Natural killer cell (primary cell): ENCODE measurements around the gene ASIC3. TPM values are rescaled to one million over a fixed set of nuclear protein-coding genes. Genes with fewer than 3 reads are reported as not detected.

ENCODE experiments used
- ATAC-seq, 3 donors: fragments of 150-1000 bp in 2 of 3; fragments of 200-7000 bp in 1 of 3; cut with Tn5 transposase; 1 replicate in 1 of 3; 2 replicates in 2 of 3; pipeline ENCODE4 v1.10.0; 2021; ENCODE audit warnings: mild to moderate bottlenecking in 2 of 3, moderate library complexity in 2 of 3
- DNase-seq, 2 donors: peaks; one replicate each; pipeline versions ENCODE4 v3.0.0 to v3.0.0-alpha.2; 2013 to 2021; ENCODE audit warnings: mixed read lengths in 1 of 2
- H3K27ac ChIP-seq: one replicate; pipeline ENCODE4 v1.5.1; 2013; ENCODE audit warnings: mild to moderate bottlenecking, low read length
- H3K27me3 ChIP-seq: one replicate; pipeline ENCODE4 v1.6.1; 2013; ENCODE audit warnings: low read length; ENCODE audit not compliant: control insufficient read depth, insufficient read depth
- H3K36me3 ChIP-seq: one replicate; pipeline ENCODE4 v1.6.1; 2013; ENCODE audit warnings: low read length; ENCODE audit not compliant: control insufficient read depth, insufficient read depth
- H3K4me1 ChIP-seq: one replicate; pipeline ENCODE4 v1.6.1; 2013; ENCODE audit warnings: low read length; ENCODE audit not compliant: control insufficient read depth, insufficient read depth
- H3K4me3 ChIP-seq: one replicate; pipeline ENCODE4 v1.5.1; 2013; ENCODE audit warnings: low read length
- H3K9me3 ChIP-seq: one replicate; pipeline ENCODE4 v1.6.1; 2013; ENCODE audit warnings: low read length; ENCODE audit not compliant: control insufficient read depth, insufficient read depth
- H3K27ac Mint-ChIP-seq, 2 donors: one replicate each; pipeline ENCODE4 v1.8.0; 2022; ENCODE audit warnings: mild to moderate bottlenecking in 2 of 2, mixed read lengths in 2 of 2, moderate library complexity in 1 of 2
- H3K27me3 Mint-ChIP-seq, 2 donors: one replicate each; pipeline ENCODE4 v1.8.0; 2022; ENCODE audit warnings: low read depth in 2 of 2, mixed read lengths in 2 of 2
- H3K36me3 Mint-ChIP-seq: one replicate; pipeline ENCODE4 v1.8.0; 2022; ENCODE audit warnings: mixed read lengths
- H3K4me1 Mint-ChIP-seq, 2 donors: one replicate each; pipeline ENCODE4 v1.8.0; 2022; ENCODE audit warnings: mixed read lengths in 2 of 2
- H3K4me3 Mint-ChIP-seq: one replicate; pipeline ENCODE4 v1.8.0; 2022; ENCODE audit warnings: mild to moderate bottlenecking, moderate library complexity, mixed read lengths
- H3K9me3 Mint-ChIP-seq, 2 donors: one replicate each; pipeline ENCODE4 v1.8.0; 2022; ENCODE audit warnings: mixed read lengths in 2 of 2
- WGBS: methylation state at CpG from one replicate; pipeline ENCODE4 v1.1.7; 2013; ENCODE audit warnings: missing lambda C conversion rate; ENCODE audit not compliant: insufficient coverage; 5-methylcytosine and 5-hydroxymethylcytosine counted together
- intact Hi-C: fragments of 100-400 bp; cut with micrococcal nuclease; formaldehyde crosslinking; loops from one replicate; pipeline ENCODE4 v1.14.2; 2022
- total RNA-seq, 4 donors: library from RNA; stranded (reverse); fragments of 120-200 nt in 1 of 4; gene quantifications; one replicate each; pipeline versions ENCODE4 v1.2.3 to v1.2.4, GENCODE V29; 2013 to 2022
- TF ChIP-seq, protein P1 (sequence below): fragments of 200-600 bp; IDR thresholded peaks from one replicate; pipeline ENCODE4 v1.8.0; 2022; ENCODE audit warnings: antibody characterized with exemption

Gene ASIC3
- total RNA-seq, 3 donors from 2014 or later (not counting 1 experiment from before 2014, with no cell fraction given): 5.7 to 7.9 (median 5.9) TPM

GRCh38 chr7:151080522-151081169, 32.3 kb downstream of the ASIC3 start, which contains the start of gene FASTK:
TSS of gene FASTK (minus strand) at chr7:151080809. CDS start at chr7:151080766, 43 bp downstream.
- Mint-ChIP-seq H3K4me1 (peaks cover 30 to 51% of the 10 kb centered on the region in 2 donors), H3K36me3 (no peaks in the 10 kb centered on the region), H3K4me3 (peak within 1 kb of the TSS; percentile 89), H3K27ac (peak within 1 kb of the TSS; percentile 50 to 98), H3K27me3 (no peaks in the 10 kb centered on the region), H3K9me3 (no peaks in the 10 kb centered on the region)
- ATAC-seq (peak; percentile 73 to 91 (median 79)), DNase-seq (peak; percentile 82 to 94)
- Histone ChIP-seq H3K4me3 (peak within 1 kb of the TSS; percentile 78), H3K27ac (peak within 1 kb of the TSS; percentile 78), H3K9me3 (no peaks in the 10 kb centered on the region), H3K36me3 (peaks cover 11% of the 10 kb centered on the region), H3K4me1 (peaks cover 44% of the 10 kb centered on the region), H3K27me3 (no peaks in the 10 kb centered on the region)
- TF ChIP-seq, protein P1, sequence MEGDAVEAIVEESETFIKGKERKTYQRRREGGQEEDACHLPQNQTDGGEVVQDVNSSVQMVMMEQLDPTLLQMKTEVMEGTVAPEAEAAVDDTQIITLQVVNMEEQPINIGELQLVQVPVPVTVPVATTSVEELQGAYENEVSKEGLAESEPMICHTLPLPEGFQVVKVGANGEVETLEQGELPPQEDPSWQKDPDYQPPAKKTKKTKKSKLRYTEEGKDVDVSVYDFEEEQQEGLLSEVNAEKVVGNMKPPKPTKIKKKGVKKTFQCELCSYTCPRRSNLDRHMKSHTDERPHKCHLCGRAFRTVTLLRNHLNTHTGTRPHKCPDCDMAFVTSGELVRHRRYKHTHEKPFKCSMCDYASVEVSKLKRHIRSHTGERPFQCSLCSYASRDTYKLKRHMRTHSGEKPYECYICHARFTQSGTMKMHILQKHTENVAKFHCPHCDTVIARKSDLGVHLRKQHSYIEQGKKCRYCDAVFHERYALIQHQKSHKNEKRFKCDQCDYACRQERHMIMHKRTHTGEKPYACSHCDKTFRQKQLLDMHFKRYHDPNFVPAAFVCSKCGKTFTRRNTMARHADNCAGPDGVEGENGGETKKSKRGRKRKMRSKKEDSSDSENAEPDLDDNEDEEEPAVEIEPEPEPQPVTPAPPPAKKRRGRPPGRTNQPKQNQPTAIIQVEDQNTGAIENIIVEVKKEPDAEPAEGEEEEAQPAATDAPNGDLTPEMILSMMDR: no peak
- intact Hi-C loops: loop anchor here (1.0 to 5.0 kb wide), 3 partner anchors 22 to 262 kb away; partner anchors contain the start of genes ABCB8 and NUB1
- WGBS: 2% methylated on average over 66 of the region's 66 CpGs

GRCh38 chr7:151081170-151082101, 33.1 kb downstream of the ASIC3 start:
- Mint-ChIP-seq H3K27me3 (no peaks in the 10 kb centered on the region), H3K4me3 (peak overlapping the region; percentile 89), H3K27ac (peak overlapping the region; percentile 88 to 98), H3K9me3 (no peaks in the 10 kb centered on the region), H3K36me3 (no peaks in the 10 kb centered on the region), H3K4me1 (peaks cover 35 to 56% of the 10 kb centered on the region in 2 donors)
- Histone ChIP-seq H3K27me3 (no peaks in the 10 kb centered on the region), H3K4me1 (peaks cover 47% of the 10 kb centered on the region), H3K9me3 (no peaks in the 10 kb centered on the region), H3K36me3 (peaks cover 9% of the 10 kb centered on the region), H3K27ac (peak overlapping the region; percentile 88), H3K4me3 (peak overlapping the region; percentile 13)
- TF ChIP-seq, protein P1: no peak
- no peak for ATAC-seq
- WGBS: 76% methylated on average over 63 of the region's 64 CpGs
- intact Hi-C loops: loop anchor here (5.0 kb wide), 1 partner anchor 261 kb away; the partner anchor contains the start of gene NUB1
- peak in 1 of 2 donors; percentile 23 for DNase-seq

DNA sequence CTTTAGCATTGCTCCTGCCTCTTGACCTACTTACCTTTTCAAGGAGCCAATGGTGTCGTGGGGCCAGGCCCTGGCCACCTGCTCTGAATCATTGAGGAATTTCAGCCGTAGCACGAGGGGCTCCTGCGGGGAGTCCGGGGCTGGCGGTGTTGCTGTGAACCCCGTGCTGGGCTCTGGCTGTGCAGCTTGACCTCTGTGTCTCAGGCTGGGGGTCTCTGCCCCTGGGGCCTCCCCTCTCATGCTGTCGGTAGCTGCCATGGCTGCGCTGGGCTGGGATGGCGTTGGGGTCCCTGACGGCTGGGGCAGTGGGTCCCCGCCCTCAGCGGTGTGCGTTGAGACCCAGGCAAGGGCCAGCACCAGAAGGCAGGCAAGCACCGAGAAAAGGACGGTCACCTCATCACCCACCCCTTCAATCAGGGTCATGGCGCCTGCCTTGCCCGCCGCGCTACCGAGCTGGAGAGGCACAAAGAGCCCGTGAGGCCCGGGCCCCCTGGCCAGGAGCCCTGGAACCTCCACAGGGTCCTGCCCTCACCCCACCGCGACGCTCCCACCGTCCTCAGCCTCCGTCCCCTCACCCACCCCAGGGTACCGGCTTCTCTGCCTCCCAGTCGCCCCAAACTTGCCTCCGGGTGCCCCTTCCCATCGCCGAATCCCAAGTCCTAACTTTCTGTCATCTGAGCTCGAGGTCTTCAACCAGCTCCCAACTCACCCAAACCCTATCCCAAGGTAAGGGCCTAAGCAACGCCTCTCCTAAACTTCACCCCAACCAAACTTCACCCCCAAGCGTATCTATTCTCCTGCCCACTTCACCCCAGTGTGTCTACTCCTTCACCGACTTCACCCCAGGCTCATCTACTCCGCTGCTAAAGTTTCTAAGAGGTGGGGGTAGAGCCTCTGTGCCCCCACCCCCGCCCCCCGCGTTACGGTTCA, 34.1 kb downstream of the ASIC3 start:
- no peaks in the 10 kb centered on the region for H3K9me3 ChIP-seq
- no peaks in the 10 kb centered on the region for H3K9me3 Mint-ChIP-seq
- no peak for DNase-seq
- H3K27ac Mint-ChIP-seq: peak overlapping the region; percentile 88 to 98
- peak overlapping the region; percentile 92 for H3K4me3 Mint-ChIP-seq
- H3K4me1 ChIP-seq: peaks cover 51% of the 10 kb centered on the region
- H3K27me3 ChIP-seq: no peaks in the 10 kb centered on the region
- H3K4me3 ChIP-seq: peak overlapping the region; percentile 64
- TF ChIP-seq, protein P1: no peak
- 66% methylated on average over 42 of the region's 42 CpGs for WGBS
- peaks cover 35 to 61% of the 10 kb centered on the region in 2 donors for H3K4me1 Mint-ChIP-seq
- peak overlapping the region; percentile 88 for H3K27ac ChIP-seq
- no peaks in the 10 kb centered on the region for H3K36me3 Mint-ChIP-seq
- no peaks in the 10 kb centered on the region for H3K27me3 Mint-ChIP-seq
- no peak for ATAC-seq
- H3K36me3 ChIP-seq: peaks cover 3% of the 10 kb centered on the region
- intact Hi-C loops: loop anchor here (5.0 kb wide), 1 partner anchor 260 kb away; the partner anchor contains the start of gene NUB1
